HG03139 (cell line): ENCODE results near the gene GPT2.

Experiments used
- ATAC-seq: cut with Tn5 transposase; IDR thresholded peaks from one replicate; pipeline ENCODE4 v1.9.1; 2021; ENCODE audit not compliant: unreplicated experiment

GPT2 gene, protein sequence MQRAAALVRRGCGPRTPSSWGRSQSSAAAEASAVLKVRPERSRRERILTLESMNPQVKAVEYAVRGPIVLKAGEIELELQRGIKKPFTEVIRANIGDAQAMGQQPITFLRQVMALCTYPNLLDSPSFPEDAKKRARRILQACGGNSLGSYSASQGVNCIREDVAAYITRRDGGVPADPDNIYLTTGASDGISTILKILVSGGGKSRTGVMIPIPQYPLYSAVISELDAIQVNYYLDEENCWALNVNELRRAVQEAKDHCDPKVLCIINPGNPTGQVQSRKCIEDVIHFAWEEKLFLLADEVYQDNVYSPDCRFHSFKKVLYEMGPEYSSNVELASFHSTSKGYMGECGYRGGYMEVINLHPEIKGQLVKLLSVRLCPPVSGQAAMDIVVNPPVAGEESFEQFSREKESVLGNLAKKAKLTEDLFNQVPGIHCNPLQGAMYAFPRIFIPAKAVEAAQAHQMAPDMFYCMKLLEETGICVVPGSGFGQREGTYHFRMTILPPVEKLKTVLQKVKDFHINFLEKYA

DNA sequence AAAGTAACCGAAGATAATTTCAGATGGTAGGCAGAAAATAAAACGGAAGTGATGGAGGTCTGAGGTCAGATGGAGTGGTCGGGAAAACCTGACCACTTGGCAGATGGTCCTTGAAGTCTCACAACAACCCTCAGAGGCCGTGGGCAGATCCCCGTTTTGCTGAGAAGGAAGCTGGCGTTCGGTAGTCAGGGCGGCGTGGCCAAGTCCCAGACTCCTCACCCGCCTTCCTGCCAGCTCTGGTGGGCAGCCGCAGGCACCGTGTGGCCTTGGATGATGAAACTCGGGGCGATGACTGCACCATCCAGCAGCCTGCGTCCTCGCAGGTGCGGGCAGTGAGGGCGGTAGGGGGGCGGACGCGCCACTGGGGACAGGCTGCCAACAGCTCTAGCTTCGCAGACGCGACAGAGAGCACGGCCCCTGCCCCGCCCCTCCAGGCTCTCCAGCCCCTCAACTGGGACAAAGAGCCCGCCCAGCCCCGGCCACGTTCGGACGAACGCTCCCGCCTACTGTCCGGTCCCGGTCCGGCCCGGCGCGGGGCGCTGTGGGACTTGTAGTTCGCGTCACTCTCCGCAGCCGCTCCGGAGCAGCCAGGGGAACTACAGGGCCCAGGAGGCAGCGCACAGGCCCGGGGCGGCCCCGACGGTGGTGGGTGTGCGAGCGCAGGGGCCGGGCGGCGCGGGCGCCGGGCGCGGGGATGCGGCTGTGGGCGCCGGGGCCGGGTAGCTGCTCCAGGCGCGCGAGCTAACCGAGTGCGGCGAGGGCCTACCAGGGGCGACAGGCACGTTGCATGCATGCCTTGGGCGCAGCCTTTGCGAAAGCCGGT, at the start of gene GPT2:
GPT2 (plus strand) TSS at position 673 of the 823 bp plus-strand sequence. CDS start 354 bp downstream, outside the sequence.
- peak; percentile 96 for ATAC-seq

DNA sequence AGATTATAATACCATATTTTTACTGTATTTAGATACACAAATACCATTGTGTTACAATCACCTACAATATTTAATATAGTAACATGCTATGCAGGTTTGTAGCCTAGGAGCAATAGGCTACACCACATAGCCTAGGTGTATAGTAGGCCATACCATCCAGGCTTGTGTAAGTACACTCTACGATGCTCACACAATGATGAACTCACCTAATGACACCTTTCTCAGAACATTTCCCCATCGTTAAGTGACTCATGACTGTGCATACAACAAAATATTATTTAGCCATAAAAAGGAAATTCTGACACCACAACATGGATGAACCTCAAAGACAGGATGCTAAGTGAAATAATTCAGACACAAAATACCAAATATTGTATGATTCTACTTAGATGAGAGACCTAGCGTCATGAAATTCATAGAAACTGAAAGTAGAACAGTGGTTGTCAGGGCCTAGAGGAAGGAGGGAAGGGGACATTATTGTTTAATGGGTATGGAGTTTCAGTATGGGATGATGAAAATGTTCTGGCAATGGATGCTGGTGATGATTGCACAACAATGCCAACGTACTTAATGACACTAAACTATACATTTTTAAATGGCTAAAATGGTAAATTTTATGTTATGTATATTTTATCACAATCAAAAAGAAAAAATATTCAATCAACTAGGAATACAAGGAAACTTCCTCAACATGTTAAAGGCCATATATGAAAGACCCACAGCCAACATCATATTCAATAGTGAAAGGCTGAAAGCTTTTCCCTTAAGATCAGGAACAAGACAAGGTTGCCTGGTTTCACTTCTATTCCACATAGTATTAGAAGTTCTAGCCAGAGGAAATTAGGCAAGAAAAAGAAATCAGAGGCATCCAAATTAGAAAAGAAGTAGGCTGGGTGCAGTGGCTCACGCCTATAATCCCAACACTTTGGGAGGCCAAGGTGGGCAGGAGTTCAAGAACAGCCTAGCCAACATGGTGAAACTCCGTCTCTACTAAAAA, 47.3 kb upstream of the GPT2 start:
- ATAC-seq, result no peak

- no peak for ATAC-seq
Observed at GRCh38 chr16:46839986-46840443, 44.1 kb upstream of the GPT2 start.

DNA sequence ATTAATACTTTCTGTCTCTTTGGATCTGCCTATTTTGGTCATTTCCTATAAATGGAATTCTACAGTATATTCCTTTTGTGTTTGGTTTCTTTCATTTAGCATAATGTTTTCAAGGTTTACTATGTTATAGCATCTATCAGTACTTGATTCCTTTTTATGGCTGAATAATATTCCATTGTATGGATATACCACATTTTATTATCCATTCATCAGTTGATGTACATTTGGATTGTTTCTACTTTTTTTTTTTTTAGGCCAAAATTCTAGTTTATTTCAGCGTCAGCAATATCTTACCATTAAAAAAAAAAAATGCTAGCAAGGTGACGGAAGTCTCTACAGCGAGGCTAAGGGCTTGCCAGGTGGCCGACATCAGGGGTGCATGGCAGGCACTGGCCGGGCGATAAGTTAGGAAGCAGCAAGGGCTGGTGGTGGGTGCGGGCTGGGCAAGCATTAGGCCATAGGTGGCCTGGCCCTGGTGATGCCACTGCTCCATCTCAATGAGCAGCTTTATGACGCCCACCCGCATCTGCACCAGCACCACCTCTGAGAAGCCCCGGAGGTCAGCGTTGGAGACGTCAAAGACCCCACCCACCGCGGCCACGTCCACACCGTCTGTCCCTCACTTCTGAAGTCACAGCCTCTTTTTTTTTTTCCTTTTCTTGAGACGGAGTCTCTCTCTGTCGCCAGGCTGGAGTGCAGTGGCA, 41.8 kb upstream of the GPT2 start:
- ATAC-seq, result no peak

DNA sequence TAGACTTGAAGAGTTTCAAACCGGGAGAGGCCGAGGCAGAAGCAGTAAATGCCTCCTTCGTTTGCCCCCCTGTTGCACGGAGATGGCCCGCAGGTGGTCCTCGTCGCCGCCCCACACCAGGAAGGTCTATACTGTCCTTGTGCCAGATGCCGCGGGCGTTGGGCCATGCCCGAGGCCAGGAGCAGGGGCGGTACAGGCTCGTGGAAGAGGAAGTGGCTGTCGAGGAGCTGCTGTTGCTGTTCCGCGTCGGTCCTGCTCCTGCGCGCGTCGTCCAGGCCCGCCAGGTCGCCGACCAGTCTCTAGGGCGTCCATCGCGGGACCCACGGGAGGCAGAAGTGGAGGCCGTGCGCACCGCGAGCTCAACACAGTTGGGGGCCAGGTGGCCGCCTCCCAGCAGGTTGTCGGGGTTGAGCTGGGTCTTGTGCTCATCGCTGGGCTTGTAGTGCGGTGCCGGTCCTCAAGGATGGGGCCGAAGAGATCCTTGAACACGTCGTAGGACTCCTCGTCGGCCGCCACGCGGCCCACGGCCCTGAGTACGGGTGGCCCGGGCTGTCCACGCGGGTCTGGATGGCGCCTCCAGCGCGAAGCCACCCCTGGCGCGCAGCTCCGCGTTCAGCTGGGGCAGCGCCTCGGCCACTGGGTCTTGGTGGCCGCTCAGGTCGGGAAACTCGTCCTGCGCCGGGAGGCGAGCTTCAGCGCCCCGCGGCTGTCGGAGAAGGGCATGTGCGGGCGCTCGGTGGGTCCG, 40.1 kb upstream of the GPT2 start:
- no peak for ATAC-seq

- no peak for ATAC-seq
Observed at GRCh38 chr16:46844771-46845170, 39.4 kb upstream of the GPT2 start.

- no peak for ATAC-seq
Observed at GRCh38 chr16:46845952-46846351, 38.2 kb upstream of the GPT2 start.

GRCh38 chr16:46848768-46849764, 35.1 kb upstream of the GPT2 start:
- ATAC-seq, result no peak

DNA sequence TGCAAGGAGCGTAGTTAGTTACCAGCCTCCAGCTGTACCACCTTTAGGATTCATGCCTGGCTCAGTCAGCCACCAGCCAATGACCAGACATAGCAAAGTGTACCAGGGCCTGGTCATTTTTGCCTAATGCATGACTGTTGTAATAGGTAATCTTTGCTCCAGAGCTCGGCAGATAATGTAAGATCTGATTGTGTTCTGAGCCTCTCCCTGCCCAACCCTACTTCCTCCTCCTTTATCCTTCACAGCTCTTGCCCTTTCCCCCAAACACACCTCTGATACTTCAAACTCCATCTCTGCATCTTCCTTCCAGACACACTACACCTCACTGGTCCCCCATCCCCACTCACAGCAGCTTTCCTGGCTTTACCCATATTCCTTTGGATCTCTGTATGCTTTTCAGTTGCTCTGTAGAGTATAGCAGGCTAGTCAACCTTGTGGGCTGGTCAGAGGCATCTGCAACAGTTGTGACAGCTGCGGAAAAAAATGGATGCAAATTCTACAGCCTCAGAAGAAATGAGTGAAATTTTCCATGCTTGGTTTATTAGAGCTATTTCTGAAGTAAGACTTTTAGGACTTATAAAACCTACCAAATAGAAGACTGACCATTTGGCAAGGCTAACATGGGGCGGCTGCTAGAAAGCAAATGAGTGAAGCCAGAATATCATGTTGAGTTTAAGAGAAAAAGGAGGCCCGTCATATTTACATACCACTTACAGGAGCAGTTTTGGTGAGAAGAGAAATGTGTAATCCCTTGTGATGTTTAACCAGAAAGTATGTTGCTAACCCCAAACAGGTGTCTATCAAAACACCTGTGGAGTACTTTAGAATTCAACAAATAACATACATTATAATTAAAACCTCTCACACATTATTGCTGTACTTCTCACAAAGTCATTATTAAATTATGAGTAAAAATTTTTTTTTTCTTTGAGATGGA, 33.3 kb upstream of the GPT2 start:
- ATAC-seq, result no peak

- no peak for ATAC-seq
Observed at GRCh38 chr16:46852130-46852529, 32.0 kb upstream of the GPT2 start.

DNA sequence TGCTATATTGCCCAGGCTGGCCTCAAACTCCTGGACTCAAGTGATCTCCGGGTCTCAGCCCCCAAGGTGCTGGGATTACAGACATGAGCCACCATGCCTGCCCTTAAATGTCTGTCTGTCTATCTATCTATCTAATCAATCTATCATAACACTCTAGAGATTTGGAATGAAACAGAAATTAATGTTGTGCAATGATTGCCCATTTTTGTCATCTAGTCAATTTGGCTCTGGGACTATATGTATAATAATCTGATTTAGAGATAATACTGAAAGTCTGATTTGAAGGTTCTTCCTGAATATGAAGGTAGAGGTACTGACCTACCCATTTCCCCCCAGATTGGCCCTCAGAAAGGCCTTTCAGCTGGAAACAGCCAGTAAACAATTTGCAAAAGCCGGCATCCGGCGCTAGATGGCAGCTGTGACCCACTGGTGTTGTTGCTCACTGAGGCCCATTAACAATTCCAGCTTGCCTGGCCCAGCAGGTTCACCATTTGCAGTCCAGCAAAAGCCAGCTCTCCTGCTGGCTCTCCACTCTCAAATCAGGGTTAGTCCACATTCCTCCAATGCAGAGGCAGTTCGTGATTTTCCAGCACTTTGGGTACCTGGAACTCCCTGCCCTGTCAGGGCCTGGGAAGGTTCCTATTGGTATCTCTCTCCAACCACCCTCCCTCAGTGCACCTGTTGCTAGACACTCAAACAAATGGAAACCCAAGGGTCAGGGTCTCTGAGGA, 30.3 kb upstream of the GPT2 start:
- peak; percentile 59 for ATAC-seq

DNA sequence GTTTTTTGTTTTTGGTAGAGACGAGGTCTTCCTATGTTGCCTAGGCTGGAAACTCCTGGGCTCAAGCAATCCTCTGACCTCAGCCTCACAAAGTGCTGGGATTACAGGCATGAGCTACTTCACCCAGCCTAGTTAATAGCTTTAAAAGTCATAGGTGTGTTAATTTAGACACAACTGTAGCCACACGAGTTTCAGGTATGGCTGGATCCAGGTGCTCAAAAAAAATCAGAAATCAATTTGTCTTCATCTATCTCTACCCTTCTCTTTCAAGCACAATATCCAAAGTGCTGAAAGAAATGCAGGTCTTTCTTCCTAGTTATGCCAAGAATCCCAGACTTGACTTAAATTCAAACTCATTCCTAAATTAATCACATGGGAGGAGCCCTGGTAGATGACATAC, 29.3 kb upstream of the GPT2 start:
- ATAC-seq, result no peak

GRCh38 chr16:46855389-46855788, 28.8 kb upstream of the GPT2 start:
- no peak for ATAC-seq

- no peak for ATAC-seq
Observed at GRCh38 chr16:46857368-46857945, 26.7 kb upstream of the GPT2 start.

GRCh38 chr16:46858151-46858550, 26.0 kb upstream of the GPT2 start:
- ATAC-seq, result no peak

GRCh38 chr16:46859719-46860152, 24.4 kb upstream of the GPT2 start:
- no peak for ATAC-seq
